ENCODE data around the gene CCDC86. TPM values are rescaled to one million over a fixed set of nuclear protein-coding genes. Genes with fewer than 3 reads are reported as not detected.

The CCDC86 gene
- total RNA-seq, 1 donor from 2014 or later, result 13.0 TPM

DNA sequence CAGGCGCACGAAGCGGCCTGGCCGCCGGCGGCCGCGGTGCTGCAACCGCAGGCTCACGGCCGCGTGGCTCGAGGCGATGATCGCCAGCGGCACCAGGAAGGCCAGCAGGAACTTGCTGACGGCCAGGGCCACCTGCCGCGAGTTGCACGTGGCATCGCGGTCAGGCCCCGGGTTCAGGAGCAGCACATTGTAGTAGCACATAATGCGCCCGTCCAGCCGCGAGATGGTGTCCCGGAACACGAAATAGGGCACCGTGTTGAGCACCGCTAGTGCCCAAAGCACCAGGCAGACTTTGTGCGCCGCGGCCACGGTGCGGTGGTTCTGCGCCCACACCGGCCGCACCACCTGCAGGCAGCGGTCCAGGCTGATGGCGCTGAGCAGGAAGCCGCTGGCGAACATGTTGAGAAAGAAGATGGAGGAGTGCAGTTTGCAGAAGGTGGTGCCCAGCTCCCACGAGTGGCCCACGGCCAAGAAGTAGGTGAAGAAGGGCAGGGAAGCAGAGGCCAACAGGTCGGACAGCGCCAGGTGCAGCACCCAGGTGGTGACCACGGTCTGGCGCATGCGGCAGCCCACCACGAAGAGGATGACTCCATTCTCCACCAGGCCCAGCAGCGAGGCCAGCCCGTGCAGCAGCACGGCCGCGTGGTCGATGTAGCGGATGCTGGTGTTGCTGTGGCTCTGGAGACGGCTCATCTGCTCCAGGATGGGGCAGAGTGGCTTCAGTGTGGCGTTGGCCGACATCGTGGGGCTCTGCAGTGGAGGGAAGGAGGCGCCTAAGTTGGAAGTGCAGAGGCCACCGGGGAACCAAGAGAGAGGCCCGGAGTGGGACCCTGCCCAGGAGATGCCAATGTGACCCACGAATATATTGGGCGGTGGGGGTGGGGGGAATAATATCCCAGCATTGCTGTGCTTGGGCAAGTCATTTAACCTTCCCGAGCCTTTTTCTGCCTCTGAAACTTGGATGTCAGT, 11.4 kb downstream of the CCDC86 start:
- DNase-seq (ENCODE audit: low spot score), result no peak

DNA sequence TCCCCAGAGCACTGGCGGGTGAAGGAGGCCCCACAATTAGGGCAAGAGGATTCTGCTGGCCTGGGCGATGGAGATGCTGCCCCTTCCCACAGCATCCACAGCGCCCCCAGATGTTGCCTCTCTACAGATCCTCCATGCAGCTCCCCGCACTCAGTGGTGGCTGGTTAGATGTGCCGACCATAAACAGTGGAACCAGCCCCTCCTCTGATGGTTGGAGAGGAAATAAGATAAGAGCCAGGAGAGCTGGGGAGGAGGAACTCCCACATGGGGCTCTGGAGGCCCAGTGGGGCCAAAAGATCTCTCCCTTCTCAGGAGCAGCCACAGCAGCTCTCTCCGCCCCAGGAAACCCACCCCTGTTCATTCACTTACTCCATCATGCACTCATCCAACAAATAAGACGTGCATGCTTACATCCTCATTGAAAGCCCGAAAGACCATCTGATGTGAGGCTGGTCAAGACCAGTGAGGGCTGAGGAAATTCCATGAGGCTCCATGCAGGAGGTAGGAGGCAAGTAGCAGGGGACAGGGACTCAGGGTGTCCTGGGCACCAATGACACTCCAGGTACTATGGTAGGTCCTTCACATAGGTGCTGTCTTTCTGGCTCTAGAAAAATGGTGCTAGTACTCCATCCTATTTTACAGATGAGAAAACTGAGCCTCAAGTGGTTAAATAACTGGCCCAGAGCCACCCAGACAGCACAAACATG, 12.4 kb downstream of the CCDC86 start:
- no peak for DNase-seq (ENCODE audit: low spot score)

DNA sequence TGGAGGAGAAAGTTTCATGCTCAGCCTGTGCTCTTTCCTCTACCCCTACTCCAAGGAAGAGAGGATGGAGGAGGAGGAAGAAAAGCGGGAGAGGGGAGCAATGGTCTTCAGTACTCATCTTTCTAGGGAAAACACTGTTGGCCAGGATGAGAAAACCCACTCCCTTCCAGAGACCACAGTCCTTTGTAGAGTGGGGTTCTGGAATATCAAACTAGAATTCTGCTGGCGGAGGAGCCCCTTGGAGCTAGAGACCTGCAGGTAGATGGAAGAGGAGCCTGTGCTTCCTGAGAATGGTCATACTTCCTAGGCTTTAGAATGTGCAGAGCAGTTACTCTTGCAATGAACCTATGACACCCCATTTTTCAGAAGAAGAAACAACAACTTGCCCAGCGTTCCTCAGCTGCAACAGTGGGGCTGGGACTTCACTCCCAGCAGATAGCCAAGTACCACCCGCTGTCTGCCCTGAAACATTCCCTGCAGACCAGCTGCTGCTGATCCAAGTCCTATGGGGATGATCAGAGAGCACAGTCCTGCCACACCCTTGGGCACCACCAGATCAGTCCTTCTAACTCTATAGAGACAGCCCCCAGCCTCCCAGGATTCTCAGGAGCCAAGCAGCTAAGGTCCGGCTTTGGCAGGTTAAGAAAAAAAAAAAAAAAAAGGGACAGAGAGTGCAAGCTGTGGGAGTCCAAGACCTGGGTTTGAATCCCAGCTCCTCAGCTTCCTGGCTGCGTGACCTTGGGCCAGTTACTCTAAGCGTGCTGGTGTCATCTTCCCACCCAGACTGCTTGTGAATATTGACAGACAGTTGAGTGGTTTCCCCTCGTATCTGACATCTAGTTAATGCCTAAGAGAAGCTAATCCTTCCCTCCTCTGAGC, 13.2 kb downstream of the CCDC86 start:
- no peak for DNase-seq (ENCODE audit: low spot score)

DNA sequence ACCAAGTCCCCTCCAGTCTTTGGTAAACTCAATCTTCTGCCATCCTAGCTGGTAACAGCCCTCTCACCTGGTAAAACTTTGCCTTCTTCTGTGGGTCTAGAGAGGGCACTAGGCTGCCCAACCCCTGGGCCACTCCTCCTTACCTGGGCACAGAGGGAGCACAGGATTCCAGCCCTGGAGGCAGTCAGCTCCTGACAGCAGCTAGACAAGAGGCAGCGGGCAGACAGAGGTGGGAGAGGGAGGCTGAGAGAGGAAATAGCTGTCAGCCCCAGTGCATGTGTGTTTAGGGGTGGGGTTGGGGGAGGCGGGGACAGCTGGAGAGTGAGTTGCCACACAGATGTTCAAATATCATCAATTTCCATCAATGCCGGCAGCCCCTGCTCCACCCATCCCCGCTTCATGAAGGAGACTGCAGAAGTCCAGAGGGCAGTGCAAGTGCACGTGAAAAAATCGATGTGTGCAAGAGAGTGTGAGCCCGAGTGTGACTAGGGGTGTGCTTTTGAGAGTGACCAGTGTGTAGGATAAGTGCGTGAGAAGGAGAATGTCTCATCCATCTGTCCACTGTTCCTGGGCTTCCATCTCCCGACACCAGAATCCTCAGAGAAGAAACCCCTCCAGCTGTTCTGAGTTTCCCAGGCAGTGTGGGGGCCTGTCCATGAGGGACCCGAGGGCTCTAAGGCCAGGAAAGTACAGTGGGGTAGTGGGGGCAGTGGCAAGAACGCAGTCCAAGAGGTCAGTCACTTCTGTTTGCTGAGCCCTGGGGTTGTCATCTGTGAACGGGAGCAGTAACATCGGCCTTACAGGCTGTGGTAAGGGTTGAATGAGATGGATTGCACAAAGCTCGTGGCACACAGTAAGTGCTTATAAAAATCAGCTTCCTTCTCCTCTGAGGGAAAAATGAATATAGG, 14.1 kb downstream of the CCDC86 start, which contains the start of gene PTGDR2:
TSS of gene PTGDR2 (minus strand) at position 225 of the 908 bp plus-strand sequence. CDS start 2,228 bp downstream, outside the sequence.
- no peak for DNase-seq (ENCODE audit: low spot score)

DNA sequence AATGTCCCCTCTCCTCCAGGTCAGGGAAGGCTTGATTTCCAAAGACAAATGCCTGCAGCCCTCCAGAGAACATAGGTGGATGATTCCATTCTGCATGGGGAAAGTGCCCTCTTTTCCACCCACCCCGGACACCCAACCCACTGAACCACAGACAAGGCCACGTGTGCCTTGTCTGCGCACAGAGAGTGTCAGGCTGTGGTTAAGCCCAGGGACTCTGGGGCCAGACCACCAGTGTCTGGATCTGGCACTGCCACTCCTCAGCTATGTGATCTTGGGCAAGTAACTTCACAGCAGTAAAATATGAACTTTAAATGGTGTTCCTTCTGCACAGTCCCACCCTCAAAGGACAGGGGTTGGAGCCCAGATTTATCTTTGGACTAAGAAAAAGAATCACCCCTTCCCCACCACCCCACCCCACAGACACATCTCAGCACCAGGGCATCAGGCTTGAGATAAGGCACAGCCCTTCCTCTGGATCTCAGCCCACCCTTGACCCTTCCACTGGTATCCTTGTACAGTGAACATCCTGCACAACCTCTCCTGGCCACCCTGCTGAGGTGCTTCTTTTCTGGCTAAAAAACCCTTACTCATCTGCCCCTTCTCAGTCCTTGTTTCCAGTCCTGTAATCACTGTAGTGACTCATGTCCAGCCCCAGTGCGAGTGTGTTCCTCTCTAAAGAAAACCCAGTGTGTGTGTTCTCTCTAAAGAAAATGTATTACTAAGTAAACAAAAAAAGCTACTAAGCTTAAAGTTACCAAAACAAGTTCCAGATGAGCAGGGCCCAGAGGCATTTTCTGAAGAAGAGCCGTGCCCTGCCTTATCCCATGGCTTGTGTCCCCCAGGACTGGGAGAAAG, 15.7 kb downstream of the CCDC86 start:
- no peak for DNase-seq (ENCODE audit: low spot score)

DNA sequence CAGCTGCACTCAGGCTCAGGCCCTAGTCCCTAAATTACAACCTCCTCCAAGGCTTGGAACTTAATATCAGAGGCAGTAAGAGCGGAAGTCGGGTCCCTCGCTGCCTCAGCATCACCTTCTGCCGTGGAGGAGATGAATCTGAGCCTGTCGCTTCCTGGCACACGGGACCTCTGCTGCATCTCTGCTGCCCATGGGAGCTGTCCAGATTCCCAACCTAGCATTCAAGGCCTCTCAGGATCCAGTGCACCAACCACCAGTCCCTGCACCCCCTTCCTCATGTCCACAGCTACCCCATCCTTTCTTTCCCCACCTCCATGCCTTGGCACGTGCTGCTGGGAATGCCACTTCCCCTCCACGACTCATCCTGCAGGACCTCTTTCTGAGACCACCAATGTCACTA, 16.3 kb downstream of the CCDC86 start:
- DNase-seq (ENCODE audit: low spot score), result no peak

DNA sequence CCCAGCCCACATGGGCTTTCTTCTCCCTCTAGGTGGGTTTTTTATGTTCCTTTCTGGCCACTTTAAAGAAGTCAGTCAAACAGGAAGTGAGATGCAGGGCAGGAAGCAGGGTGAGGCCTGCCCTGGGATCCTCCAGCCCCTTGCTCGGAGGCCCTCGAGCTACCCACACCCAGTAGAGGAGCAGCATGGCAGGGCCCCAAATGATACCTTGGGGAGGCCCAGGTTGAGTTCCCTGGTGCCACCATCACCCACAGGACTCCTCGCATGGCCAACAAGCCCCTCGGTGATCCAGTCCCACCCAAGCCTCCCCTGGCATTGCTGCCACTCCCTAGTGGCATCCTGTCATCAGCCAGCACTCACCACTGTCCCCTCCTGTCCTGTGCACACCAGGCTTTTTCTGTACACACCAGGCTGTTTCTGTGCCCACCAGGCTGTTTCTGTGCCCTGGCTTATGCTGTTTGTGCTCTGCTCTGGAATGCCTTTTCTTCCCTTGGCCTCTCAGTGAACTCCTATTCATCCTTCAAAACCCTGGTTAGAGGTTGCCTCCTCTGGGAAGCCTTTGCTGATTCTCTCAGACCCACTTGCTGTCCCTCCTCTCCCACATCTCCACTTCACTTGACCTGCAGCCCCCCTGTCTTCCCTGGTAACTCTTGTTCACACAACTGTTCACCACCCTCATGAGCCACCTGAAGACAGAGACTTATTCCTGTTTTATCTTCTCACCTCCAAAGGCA, 17.0 kb downstream of the CCDC86 start:
- no peak for DNase-seq (ENCODE audit: low spot score)

DNA sequence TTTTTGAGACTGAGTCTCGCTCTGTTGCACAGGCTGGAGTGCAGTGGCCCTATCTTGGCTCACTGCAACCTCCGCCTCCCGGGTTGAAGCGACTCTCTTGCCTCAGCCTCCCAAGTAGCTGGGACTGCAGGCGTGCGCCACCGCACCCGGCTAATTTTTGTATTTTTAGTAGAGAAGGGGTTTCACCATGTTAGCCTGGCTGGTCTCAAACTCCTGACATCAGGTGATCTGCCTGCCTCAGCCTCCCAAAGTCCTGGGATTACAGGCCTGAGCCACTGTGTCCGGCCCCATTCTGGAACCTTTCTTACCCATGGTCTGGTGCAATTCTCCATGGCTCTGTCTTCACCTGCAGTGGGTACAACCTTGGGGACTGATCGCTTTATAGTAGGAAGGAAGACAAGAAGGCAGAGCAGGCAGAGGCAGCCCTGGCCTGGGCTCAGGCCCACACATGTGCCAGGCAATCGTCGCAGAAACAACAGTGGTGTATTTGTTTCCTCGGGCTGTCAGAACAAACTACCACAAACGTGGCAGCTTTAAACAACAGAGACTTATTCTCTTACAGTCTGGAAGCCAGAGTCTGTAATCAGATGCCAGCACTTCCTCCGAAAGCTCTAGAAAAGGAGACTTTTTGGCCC, 17.8 kb downstream of the CCDC86 start:
- DNase-seq (ENCODE audit: low spot score), result no peak

DNA sequence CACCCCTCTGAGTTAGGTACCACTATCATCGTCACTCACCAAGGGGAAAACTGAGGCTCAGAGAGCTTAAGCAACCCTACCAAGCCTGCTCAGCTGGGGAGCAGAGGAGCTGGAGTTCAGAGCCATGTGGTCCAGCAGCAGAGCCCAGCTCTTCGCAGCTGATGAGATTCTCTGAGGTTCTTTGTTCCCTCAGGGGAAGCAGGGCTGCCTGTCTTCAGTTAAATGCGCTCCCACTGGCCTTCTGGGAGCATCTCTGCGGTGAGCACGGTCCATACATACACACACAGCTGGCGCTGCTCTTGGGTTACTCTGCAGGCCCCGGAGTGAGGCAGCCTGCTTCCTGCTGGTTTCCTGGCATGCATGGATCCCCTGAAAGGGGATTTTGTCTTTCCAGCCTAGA, 19.0 kb downstream of the CCDC86 start:
- no peak for DNase-seq (ENCODE audit: low spot score)

DNA sequence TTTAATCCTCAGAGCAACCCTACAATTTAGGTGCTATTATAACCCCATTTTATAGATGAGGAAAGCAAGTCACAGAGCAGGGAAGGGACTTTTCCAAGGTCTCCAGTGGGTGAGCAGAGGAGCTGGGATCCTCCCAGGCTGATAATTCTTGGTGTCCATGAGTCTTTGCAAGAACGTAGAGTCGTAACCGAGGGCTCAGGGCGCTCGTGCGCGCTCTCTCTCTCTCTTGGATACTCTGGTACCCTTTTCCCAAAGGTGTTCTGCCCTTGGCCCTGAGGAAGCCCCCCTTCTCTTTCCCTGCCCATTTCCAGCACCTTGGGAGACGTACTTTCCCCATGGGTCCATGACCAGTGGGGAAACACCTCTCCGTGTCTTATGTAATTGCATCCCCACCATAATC, 20.3 kb downstream of the CCDC86 start:
- DNase-seq (ENCODE audit: low spot score), result no peak

DNA sequence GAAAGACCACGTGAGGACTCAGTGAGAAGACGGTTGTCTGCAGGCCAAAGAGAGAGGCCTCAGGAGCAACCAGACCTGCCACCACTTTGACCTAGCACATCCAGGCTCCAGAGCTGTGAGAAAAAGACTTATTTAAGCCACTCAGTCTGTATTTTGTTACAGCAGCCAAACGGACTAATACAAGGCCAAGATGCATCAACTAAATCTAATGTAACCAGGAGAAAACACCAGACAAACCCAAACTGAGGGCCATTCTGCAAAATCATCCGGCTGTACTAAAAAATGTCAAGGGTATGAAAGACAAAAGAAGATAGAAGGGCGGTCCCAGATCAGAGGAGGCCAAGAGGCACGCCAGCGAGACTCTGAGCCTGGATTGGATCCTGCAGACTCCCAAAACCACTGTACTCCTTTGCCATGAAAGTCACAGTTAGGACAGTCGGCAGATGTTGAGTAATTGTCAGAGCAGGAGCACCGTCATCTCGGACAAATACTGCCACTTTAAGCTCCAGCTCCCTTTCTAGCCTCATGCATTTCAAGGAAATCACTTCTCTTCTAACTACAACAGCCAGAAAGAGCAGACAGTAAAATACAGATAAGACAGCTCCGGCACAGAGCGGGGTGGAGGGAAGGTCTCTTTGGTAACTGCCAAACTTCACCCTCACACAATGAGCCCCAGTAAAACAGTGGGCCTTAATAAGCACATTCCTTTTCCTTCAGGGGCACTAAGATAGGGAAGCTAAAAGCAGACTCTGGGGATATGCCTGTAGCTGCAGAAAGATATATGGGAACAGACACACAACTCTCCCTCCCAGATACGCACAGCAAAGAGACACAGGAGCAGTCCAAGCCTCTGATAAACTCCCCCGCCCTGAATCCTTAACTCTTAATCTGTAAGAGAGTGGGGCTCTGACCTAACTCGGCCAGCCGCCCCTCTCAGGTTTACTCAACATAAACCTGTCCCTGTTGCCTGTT, 21.9 kb downstream of the CCDC86 start:
- DNase-seq (ENCODE audit: low spot score), result no peak

DNA sequence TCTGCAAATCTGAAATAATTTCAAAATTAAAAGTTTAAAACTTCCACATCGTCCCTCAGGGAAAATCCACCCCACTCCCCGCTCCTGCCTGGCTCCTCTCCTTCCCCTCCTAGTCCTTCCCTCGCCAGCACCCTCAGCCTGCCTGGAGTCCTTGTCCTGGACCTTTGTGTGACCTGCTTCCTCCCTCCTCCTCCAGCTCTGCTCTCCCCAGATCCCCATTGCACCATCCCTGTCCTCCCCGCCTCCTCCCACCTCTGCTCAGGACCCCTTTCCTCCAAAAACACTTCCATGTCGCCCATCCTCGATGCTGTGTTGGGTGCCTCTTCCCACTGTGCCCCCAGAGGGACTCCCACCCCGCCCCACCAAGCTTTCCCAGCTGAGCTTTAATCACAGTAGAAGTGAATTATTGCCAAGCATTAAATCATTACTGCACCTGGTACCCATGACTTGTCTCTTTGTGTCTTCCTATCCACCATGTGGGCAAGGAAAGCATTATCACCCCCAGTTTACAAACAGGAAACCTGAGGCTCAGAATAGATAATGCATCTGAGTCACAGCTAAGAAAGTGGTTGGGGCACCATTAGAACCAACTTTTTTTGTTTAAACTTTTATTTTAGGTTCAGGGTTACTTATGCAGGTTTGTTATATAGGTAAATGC, 23.1 kb downstream of the CCDC86 start:
- no peak for DNase-seq (ENCODE audit: low spot score)

DNA sequence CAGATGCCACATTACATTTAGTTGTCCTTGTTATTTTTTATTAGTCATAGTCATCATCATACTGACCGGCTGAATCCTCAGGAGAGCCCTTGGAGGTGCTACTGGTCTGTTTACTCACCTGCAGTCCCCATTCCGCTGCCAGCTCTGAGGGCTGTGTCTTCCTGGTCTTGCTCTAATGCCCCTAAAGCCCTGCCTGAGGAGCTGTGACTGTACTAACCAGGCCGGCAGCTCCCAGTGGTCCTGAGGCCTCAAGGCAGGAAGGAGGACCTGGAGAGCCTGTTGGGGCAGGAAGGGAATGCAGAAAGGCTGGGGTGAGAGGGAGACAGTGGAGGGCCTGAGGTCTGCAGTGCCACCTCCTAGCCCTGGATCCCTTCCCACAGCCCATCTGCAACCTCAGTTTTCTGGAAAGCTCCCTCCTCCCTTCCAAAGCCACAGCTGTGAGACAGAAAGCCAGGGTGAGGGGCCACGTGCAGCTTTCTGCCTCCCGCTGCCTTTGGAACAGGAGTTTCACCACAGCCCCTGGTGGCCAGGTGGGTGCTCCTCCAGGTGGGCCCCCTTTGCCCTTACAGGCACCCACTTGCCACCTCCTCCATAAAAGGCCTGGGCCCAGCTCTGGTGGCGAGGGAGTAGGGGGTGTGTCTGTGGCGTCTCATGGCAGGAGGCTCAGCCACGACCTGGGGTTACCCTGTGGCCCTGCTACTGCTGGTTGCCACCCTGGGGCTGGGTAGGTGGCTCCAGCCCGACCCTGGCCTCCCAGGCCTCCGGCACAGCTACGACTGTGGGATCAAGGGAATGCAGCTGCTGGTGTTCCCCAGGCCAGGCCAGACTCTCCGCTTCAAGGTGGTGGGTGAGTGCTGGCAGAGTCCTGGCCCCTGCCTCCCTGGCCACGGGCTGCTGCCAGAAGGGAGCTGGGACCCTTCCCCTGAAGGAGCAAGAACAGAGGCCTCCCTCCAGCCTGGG, 25.3 kb downstream of the CCDC86 start, which contains the start of gene ZP1:
TSS of gene ZP1 (plus strand) at position 632 of the 960 bp plus-strand sequence. CDS start at position 652, 20 bp downstream.
- no peak for DNase-seq (ENCODE audit: low spot score)

DNA sequence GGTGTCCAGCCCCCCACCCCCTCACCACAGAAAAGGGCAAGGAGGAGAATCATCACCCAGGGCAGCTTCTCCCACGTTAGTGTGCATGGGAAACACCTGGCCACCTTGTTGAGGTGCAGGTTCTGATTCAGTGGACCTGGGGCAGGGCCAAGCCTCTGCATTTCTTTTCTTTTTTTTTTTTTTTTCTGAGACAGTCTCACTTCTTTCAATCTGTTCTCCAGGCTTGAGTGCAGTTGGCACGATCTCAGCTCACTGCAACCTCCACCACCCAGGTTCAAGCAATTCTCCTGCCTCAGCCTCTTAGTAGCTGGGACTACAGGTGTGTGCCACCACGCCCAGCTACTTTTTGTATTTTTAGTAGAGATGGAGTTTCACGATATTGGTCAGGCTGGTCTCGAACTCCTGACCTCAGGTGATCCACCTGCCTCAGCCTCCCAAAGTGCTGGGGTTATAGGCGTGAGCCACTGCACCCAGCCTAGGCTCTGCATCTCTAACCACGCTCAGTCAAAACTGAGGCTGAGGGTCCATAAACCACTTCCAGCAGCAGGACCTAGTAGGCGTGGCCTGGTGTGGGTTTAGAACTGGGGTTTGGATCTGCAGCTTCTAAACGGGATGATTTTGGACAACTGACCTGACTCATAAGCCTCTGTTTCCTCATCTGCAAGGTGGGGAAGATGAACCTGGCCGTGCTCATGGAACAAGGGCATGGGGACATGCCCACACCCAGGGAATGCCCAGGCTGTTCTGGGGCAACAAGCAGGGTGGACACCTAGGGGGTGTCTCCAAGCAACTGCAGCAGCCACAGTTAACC, 26.2 kb downstream of the CCDC86 start:
- no peak for DNase-seq (ENCODE audit: low spot score)

All from mucosa of gallbladder (tissue), 1 donor.